ENCODE measurements around the gene MGAT4A. TPM values are rescaled to one million over a fixed set of nuclear protein-coding genes. Genes with fewer than 3 reads are reported as not detected.
"Not testable (repeated sequence)": the region's sequence is repeated elsewhere in the genome, so short reads cannot be mapped to it uniquely, and the experiment has no call there.

The MGAT4A gene
- total RNA-seq, 1 donor from 2014 or later, result 35.8 TPM

GRCh38 chr2:98753801-98754200 is 22.9 kb upstream of the MGAT4A start:
- peaks cover 5% of the 10 kb centered on the region for H3K27me3 Mint-ChIP-seq (ENCODE audit: unreplicated experiment)
- peaks cover 3% of the 10 kb centered on the region for H3K4me1 Mint-ChIP-seq (ENCODE audit: low read depth, unreplicated experiment)
- no peak for TF ChIP-seq CTCF (IDR thresholded peaks at IDR 0.05; ENCODE audit: partially characterized antibody, unreplicated experiment)
- no peaks in the 10 kb centered on the region for H3K9me3 Mint-ChIP-seq (ENCODE audit: unreplicated experiment)
- no peak overlapping the region for H3K4me3 Mint-ChIP-seq (ENCODE audit: unreplicated experiment)
- no peak for DNase-seq
- peaks cover 5% of the 10 kb centered on the region for H3K36me3 Mint-ChIP-seq (ENCODE audit: unreplicated experiment)
- no peak overlapping the region for H3K27ac Mint-ChIP-seq (ENCODE audit: unreplicated experiment)

GRCh38 chr2:98752711-98753110 is 21.8 kb upstream of the MGAT4A start:
- H3K36me3 Mint-ChIP-seq (ENCODE audit: unreplicated experiment); H3K4me3 Mint-ChIP-seq (ENCODE audit: unreplicated experiment); H3K27me3 Mint-ChIP-seq (ENCODE audit: unreplicated experiment); H3K9me3 Mint-ChIP-seq (ENCODE audit: unreplicated experiment); H3K27ac Mint-ChIP-seq (ENCODE audit: unreplicated experiment); H3K4me1 Mint-ChIP-seq (ENCODE audit: low read depth, unreplicated experiment); DNase-seq: not testable (repeated sequence)

GRCh38 chr2:98751748-98752147 is 20.8 kb upstream of the MGAT4A start:
- Mint-ChIP-seq H3K9me3 (ENCODE audit: unreplicated experiment) (no peaks in the 10 kb centered on the region), H3K4me1 (ENCODE audit: low read depth, unreplicated experiment) (peaks cover 8% of the 10 kb centered on the region), H3K27me3 (ENCODE audit: unreplicated experiment) (peaks cover 5% of the 10 kb centered on the region), H3K36me3 (ENCODE audit: unreplicated experiment) (peaks cover 5% of the 10 kb centered on the region), H3K27ac (ENCODE audit: unreplicated experiment) (no peak overlapping the region), H3K4me3 (ENCODE audit: unreplicated experiment) (no peak overlapping the region)
- TF ChIP-seq CTCF (IDR thresholded peaks at IDR 0.05; ENCODE audit: partially characterized antibody, unreplicated experiment), result no peak
- DNase-seq, result no peak

- Mint-ChIP-seq H3K27me3 (ENCODE audit: unreplicated experiment) (peaks cover 5% of the 10 kb centered on the region), H3K4me1 (ENCODE audit: low read depth, unreplicated experiment) (peaks cover 8% of the 10 kb centered on the region), H3K27ac (ENCODE audit: unreplicated experiment) (no peak overlapping the region), H3K9me3 (ENCODE audit: unreplicated experiment) (no peaks in the 10 kb centered on the region), H3K4me3 (ENCODE audit: unreplicated experiment) (no peak overlapping the region), H3K36me3 (ENCODE audit: unreplicated experiment) (peaks cover 5% of the 10 kb centered on the region)
- no peak for DNase-seq
- TF ChIP-seq CTCF (IDR thresholded peaks at IDR 0.05; ENCODE audit: partially characterized antibody, unreplicated experiment), result no peak
Observed at GRCh38 chr2:98750593-98751282, 19.8 kb upstream of the MGAT4A start.

GRCh38 chr2:98749066-98749450 is 18.1 kb upstream of the MGAT4A start:
- no peak for TF ChIP-seq CTCF (IDR thresholded peaks at IDR 0.05; ENCODE audit: partially characterized antibody, unreplicated experiment)
- Mint-ChIP-seq H3K9me3 (ENCODE audit: unreplicated experiment) (no peaks in the 10 kb centered on the region), H3K27ac (ENCODE audit: unreplicated experiment) (peak overlapping the region; percentile 64), H3K4me1 (ENCODE audit: low read depth, unreplicated experiment) (peaks cover 8% of the 10 kb centered on the region), H3K4me3 (ENCODE audit: unreplicated experiment) (peak overlapping the region; percentile 9), H3K36me3 (ENCODE audit: unreplicated experiment) (peaks cover 5% of the 10 kb centered on the region), H3K27me3 (ENCODE audit: unreplicated experiment) (peaks cover 2% of the 10 kb centered on the region)
- no peak for DNase-seq

Measured in glutamatergic neuron (in vitro differentiated cells).